GM23338 (cell line): ENCODE results near the gene CEBPE.

Source experiments
- CTCF ChIP-seq, 2 experiments: fragments of 200-600 bp in 1 of 2; sonication (generic) in 1 of 2; conservative IDR thresholded peaks; 2 replicates each; pipeline versions ENCODE4 v1.5.1 to v1.6.1; 2016 to 2017; ENCODE audit warnings: antibody characterized with exemption in 2 of 2, low read depth in 2 of 2, mild to moderate bottlenecking in 2 of 2, moderate library complexity in 1 of 2
- EZH2phosphoT487 ChIP-seq: fragments of 200-600 bp; sonication (generic); IDR thresholded peaks from one replicate; pipeline ENCODE4 v1.8.1; 2018; ENCODE audit warnings: antibody characterized with exemption; ENCODE audit not compliant: unreplicated experiment
- REST ChIP-seq: IDR thresholded peaks from one replicate; pipeline ENCODE4 v1.6.1; 2018; ENCODE audit warnings: antibody characterized with exemption; ENCODE audit not compliant: unreplicated experiment
- STAT1 ChIP-seq: IDR thresholded peaks from one replicate; pipeline ENCODE4 v1.6.1; 2016; ENCODE audit warnings: antibody characterized with exemption; ENCODE audit not compliant: unreplicated experiment

- TF ChIP-seq STAT1 (no peak), CTCF (conservative IDR thresholded peaks at IDR 0.05; ENCODE audit: low read depth in 2 of 2) (0 out of 4 replicates have a peak, but pooled peaks of 1 of the 2 experiments have one; percentile 2), REST (no peak), EZH2phosphoT487 (no peak)
Observed at GRCh38 chr14:23154964-23155587, 36.0 kb upstream of the CEBPE start.
